Loucy (cell line): ENCODE measurements around the gene WNK2.

ENCODE experiments used
- CTCF ChIP-seq: fragments of 200-600 bp; sonication (generic); conservative IDR thresholded peaks from 2 replicates; pipeline ENCODE4 v1.5.1; 2014; ENCODE audit warnings: mild to moderate bottlenecking, antibody characterized with exemption, low read length
- EZH2phosphoT487 ChIP-seq: fragments of 200-600 bp; IDR thresholded peaks from 2 replicates; pipeline ENCODE4 v1.6.1; 2018; ENCODE audit warnings: antibody characterized with exemption, mild to moderate bottlenecking, moderate library complexity, borderline replicate concordance

GRCh38 chr9:93238953-93239925 is 55.3 kb downstream of the WNK2 start:
- no peak for TF ChIP-seq EZH2phosphoT487
- TF ChIP-seq CTCF, result no peak
